T-cell (primary cell): ENCODE measurements around the gene KIAA1671. TPM values are rescaled to one million over a fixed set of nuclear protein-coding genes. Genes with fewer than 3 reads are reported as not detected.
"Not testable (repeated sequence)": the region's sequence is repeated elsewhere in the genome, so short reads cannot be mapped to it uniquely, and the experiment has no call there.

Experiments
- ATAC-seq, 4 experiments: fragments of 200-7000 bp in 3 of 4; fragments of 150-1000 bp in 1 of 4; cut with Tn5 transposase; replicated peaks in 1 of 4; 1 replicate in 3 of 4; 2 replicates in 1 of 4; pipeline ENCODE4 v1.10.0; 2021; ENCODE audit warnings: moderate library complexity in 3 of 4, mild to moderate bottlenecking in 2 of 4, moderate number of reproducible peaks in 1 of 4
- CTCF ChIA-PET, 2 donors: fragments of 300-600 bp; sonication (Branson Sonifier 250); formaldehyde crosslinking; loops; one replicate each; lab custom pipeline; 2022; ENCODE audit warnings: antibody characterized with exemption in 2 of 2; lab: Charles Lee
- POLR2A ChIA-PET, 2 donors: fragments of 300-600 bp; sonication (Branson Sonifier 250); formaldehyde crosslinking; loops; one replicate each; lab custom pipeline; 2022; ENCODE audit warnings: antibody characterized with exemption in 2 of 2; lab: Charles Lee
- DNase-seq, 35 experiments: peaks; one replicate each; pipeline versions ENCODE4 v3.0.0 to v3.0.0-alpha.2; 2013 to 2023
- H3K27ac ChIP-seq: one replicate; pipeline ENCODE4 v1.5.1; 2013; ENCODE audit warnings: low read length
- H3K27me3 ChIP-seq, 2 experiments: replicated peaks in 1 of 2; 1 replicate in 1 of 2; 2 replicates in 1 of 2; pipeline versions ENCODE4 v1.6.1 to v1.7.0; 2013; ENCODE audit warnings: low read length in 1 of 2, mixed read lengths in 1 of 2; ENCODE audit not compliant: control insufficient read depth in 2 of 2, insufficient read depth in 2 of 2; ENCODE audit errors: extremely low read depth in 1 of 2
- H3K36me3 ChIP-seq, 2 donors: 1 replicate in 1 of 2; 2 replicates in 1 of 2; pipeline versions ENCODE4 v1.6.1 to v1.7.0; 2013; ENCODE audit warnings: low read length in 1 of 2; ENCODE audit not compliant: control insufficient read depth in 2 of 2, insufficient read depth in 1 of 2; ENCODE audit errors: extremely low read depth in 1 of 2
- H3K4me1 ChIP-seq, 2 experiments: 1 replicate in 1 of 2; 2 replicates in 1 of 2; pipeline versions ENCODE4 v1.6.1 to v1.7.0; 2013; ENCODE audit warnings: low read length in 2 of 2, mixed read lengths in 1 of 2; ENCODE audit not compliant: insufficient read depth in 2 of 2, control insufficient read depth in 1 of 2; ENCODE audit errors: extremely low read depth in 1 of 2
- H3K4me3 ChIP-seq, 2 donors: 1 replicate in 1 of 2; 2 replicates in 1 of 2; pipeline versions ENCODE4 v1.5.1 to v1.7.0; 2013; ENCODE audit warnings: mild to moderate bottlenecking in 2 of 2, low read length in 1 of 2, moderate library complexity in 1 of 2; ENCODE audit not compliant: control insufficient read depth in 1 of 2; ENCODE audit errors: extremely low read depth in 1 of 2
- H3K9me3 ChIP-seq: 2 replicates; pipeline ENCODE4 v1.7.0; 2013
- H3K27ac Mint-ChIP-seq, 2 donors: one replicate each; pipeline ENCODE4 v1.8.0; 2020 to 2021; ENCODE audit warnings: mild to moderate bottlenecking in 2 of 2, mixed read lengths in 2 of 2
- H3K27me3 Mint-ChIP-seq, 2 donors: one replicate each; pipeline ENCODE4 v1.8.0; 2021 to 2022; ENCODE audit warnings: mixed read lengths in 2 of 2
- H3K36me3 Mint-ChIP-seq: one replicate; pipeline ENCODE4 v1.8.0; 2021; ENCODE audit warnings: mixed read lengths
- H3K4me1 Mint-ChIP-seq, 3 donors: one replicate each; pipeline ENCODE4 v1.8.0; 2020 to 2022; ENCODE audit warnings: mixed read lengths in 3 of 3, mild to moderate bottlenecking in 1 of 3
- H3K4me3 Mint-ChIP-seq, 3 donors: one replicate each; pipeline ENCODE4 v1.8.0; 2020 to 2022; ENCODE audit warnings: mild to moderate bottlenecking in 3 of 3, mixed read lengths in 3 of 3, moderate library complexity in 3 of 3
- H3K9me3 Mint-ChIP-seq, 3 donors: one replicate each; pipeline ENCODE4 v1.8.0; 2020 to 2022; ENCODE audit warnings: mixed read lengths in 3 of 3
- WGBS: methylation state at CpG from one replicate; pipeline ENCODE4 v1.1.5; 2013; ENCODE audit warnings: missing lambda C conversion rate; ENCODE audit not compliant: insufficient coverage; 5-methylcytosine and 5-hydroxymethylcytosine counted together
- total RNA-seq, 35 experiments: library from RNA in 6 of 35; stranded (reverse) in 6 of 35; fragments of 120-200 nt in 1 of 35; gene quantifications; one replicate each; pipeline versions ENCODE4 v1.2.1 to v1.2.4 and lab custom pipeline; 2013 to 2026

The KIAA1671 gene
- total RNA-seq, 5 donors from 2014 or later (not counting 1 experiment from before 2014, with no cell fraction given) = 5.1 to 20.3 (median 9.0) TPM

DNA sequence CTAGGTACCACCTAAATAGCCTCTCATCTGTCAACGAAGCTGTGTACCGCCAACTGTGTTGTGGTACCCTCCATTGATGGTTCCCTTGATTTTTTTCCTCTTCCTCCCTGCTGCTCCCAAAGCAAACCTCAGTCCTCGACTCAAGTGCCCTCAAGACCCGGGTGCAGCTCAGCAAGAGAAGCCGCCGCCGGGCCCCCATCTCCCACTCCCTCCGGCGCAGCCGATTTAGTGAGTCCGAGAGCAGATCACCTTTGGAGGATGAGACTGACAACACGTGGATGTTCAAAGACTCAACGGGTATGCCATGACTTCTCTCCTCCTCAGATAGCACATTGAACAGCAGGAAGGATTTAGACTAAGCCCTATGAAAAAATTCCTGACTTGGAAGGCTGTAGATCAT is 224.7 kb downstream of the KIAA1671 start:
- H3K36me3 Mint-ChIP-seq = peaks cover 23% of the 10 kb centered on the region
- 97% methylated on average over 11 of the region's 13 CpGs for WGBS
- DNase-seq (no peak), ATAC-seq (no peak)
- no peaks in the 10 kb centered on the region for H3K4me1 Mint-ChIP-seq
- no peak overlapping the region for H3K4me3 Mint-ChIP-seq
- no peak overlapping the region for H3K27ac Mint-ChIP-seq
- H3K9me3 Mint-ChIP-seq = peaks cover 4 to 8% (median 7%) of the 10 kb centered on the region in 3 donors
- H3K27me3 ChIP-seq = no peaks in the 10 kb centered on the region
- ChIA-PET CTCF (no interaction called here), POLR2A (no interaction called here)
- H3K36me3 ChIP-seq = peaks cover 6 to 27% of the 10 kb centered on the region in 2 donors
- H3K27me3 Mint-ChIP-seq = no peaks in the 10 kb centered on the region
- no peaks in the 10 kb centered on the region for H3K4me1 ChIP-seq
- no peaks in the 10 kb centered on the region for H3K9me3 ChIP-seq
- H3K27ac ChIP-seq = no peak overlapping the region
- H3K4me3 ChIP-seq = no peak overlapping the region

DNA sequence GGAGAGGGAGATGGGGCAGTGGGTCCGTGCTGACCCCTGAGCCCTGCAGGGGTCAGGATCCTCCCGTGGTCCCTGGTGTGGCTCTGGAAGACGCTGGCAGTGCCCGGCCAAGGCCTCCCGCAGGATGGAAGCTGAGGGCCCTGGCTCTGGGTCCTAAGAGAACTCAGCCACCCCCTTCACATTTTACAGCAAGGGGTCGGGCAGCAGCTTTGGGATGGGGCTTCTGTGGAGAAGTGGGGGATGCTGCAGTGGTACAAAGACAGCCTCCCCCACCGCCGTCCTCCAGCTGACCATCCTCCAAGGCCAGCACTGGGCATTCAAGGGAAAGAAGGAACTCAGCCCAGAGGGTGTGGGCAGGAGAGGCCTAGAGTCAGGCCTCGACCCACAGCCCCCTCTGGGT is 225.4 kb downstream of the KIAA1671 start:
- Histone ChIP-seq H3K36me3 (peaks cover 6 to 27% of the 10 kb centered on the region in 2 donors), H3K4me3 (no peak overlapping the region), H3K4me1 (no peaks in the 10 kb centered on the region), H3K27me3 (no peaks in the 10 kb centered on the region), H3K27ac (no peak overlapping the region), H3K9me3 (no peaks in the 10 kb centered on the region)
- H3K36me3 Mint-ChIP-seq = peaks cover 25% of the 10 kb centered on the region
- H3K27me3 Mint-ChIP-seq = no peaks in the 10 kb centered on the region
- no peak overlapping the region for H3K4me3 Mint-ChIP-seq
- peak in 1 of 4 experiments; percentile 6 for ATAC-seq
- 100% methylated on average over 2 of the region's 9 CpGs for WGBS
- no peak for DNase-seq
- peaks cover 4 to 8% (median 7%) of the 10 kb centered on the region in 3 donors for H3K9me3 Mint-ChIP-seq
- no peak overlapping the region for H3K27ac Mint-ChIP-seq
- no peaks in the 10 kb centered on the region for H3K4me1 Mint-ChIP-seq
- POLR2A ChIA-PET = no interaction called here
- CTCF ChIA-PET = interaction anchor here in 1 of 2 donors (0.6 kb wide), 1 partner anchor 1455 kb away, joined by 4 read pairs; no protein-coding TSS in a partner anchor

- Histone ChIP-seq H3K36me3 (peaks cover 6 to 27% of the 10 kb centered on the region in 2 donors), H3K4me3 (peak overlapping the region in 1 of 2 donors; percentile 41)
- DNase-seq = peak in 5 of 35 experiments; percentile 2 to 28 (median 7)
- CTCF ChIA-PET = interaction anchor here in 1 of 2 donors (0.6 kb wide), 1 partner anchor 1454 kb away, joined by 4 read pairs; no protein-coding TSS in a partner anchor
- ATAC-seq = peak; percentile 42 to 68 (median 58)
- POLR2A ChIA-PET, H3K9me3 Mint-ChIP-seq, H3K27ac ChIP-seq, H3K9me3 ChIP-seq, H3K4me1 ChIP-seq, H3K27me3 ChIP-seq, H3K4me1 Mint-ChIP-seq, H3K27me3 Mint-ChIP-seq: not testable (repeated sequence)
- 61% methylated on average over 5 of the region's 6 CpGs for WGBS
- H3K4me3 Mint-ChIP-seq = peak overlapping the region; percentile 29 to 70 (median 62)
- H3K27ac Mint-ChIP-seq = peak overlapping the region in 1 of 2 donors; percentile 69
- peaks cover 25% of the 10 kb centered on the region for H3K36me3 Mint-ChIP-seq
Observed at GRCh38 chr22:25178348-25178747, 225.8 kb downstream of the KIAA1671 start.

GRCh38 chr22:25178869-25179631 is 226.5 kb downstream of the KIAA1671 start:
- H3K9me3 Mint-ChIP-seq, H3K27me3 ChIP-seq, POLR2A ChIA-PET, H3K27ac ChIP-seq, DNase-seq, H3K9me3 ChIP-seq, H3K27ac Mint-ChIP-seq, H3K4me1 Mint-ChIP-seq, H3K4me1 ChIP-seq, H3K27me3 Mint-ChIP-seq: not testable (repeated sequence)
- Histone ChIP-seq H3K36me3 (peaks cover 6 to 25% of the 10 kb centered on the region in 2 donors), H3K4me3 (peak overlapping the region in 1 of 2 donors; percentile 38)
- Mint-ChIP-seq H3K4me3 (peak overlapping the region in 1 of 3 donors; percentile 29), H3K36me3 (peaks cover 25% of the 10 kb centered on the region)
- ATAC-seq = peak; percentile 69 to 82 (median 72)
- CTCF ChIA-PET = interaction anchor here in 1 of 2 donors (0.6 kb wide), 1 partner anchor 120 kb away, joined by 3 read pairs; no protein-coding TSS in a partner anchor
- WGBS = 94% methylated on average over 33 of the region's 63 CpGs

GRCh38 chr22:25182131-25183110 is 229.9 kb downstream of the KIAA1671 start:
- no peak overlapping the region for H3K4me3 Mint-ChIP-seq

More at GRCh38 chr22:25182131-25183110, 229.9 kb downstream of the KIAA1671 start:
- H3K36me3 Mint-ChIP-seq = peaks cover 23% of the 10 kb centered on the region
- H3K27ac ChIP-seq = no peak overlapping the region
- no peak overlapping the region for H3K27ac Mint-ChIP-seq
- H3K9me3 Mint-ChIP-seq = peaks cover 4 to 8% (median 7%) of the 10 kb centered on the region in 3 donors
- ChIA-PET POLR2A (no interaction called here), CTCF (interaction anchor here in 1 of 2 donors (0.6 kb wide), 1 partner anchor 125 kb away, joined by 6 read pairs; no protein-coding TSS in a partner anchor)
- H3K27me3 Mint-ChIP-seq = no peaks in the 10 kb centered on the region
- DNase-seq (no peak), ATAC-seq (no peak)
- H3K9me3 ChIP-seq = no peaks in the 10 kb centered on the region
- H3K4me1 Mint-ChIP-seq = no peaks in the 10 kb centered on the region
- peaks cover 3 to 17% of the 10 kb centered on the region in 2 donors for H3K36me3 ChIP-seq
- WGBS = 91% methylated on average over 5 of the region's 10 CpGs
- H3K27me3 ChIP-seq = no peaks in the 10 kb centered on the region
- no peak overlapping the region for H3K4me3 ChIP-seq
- H3K4me1 ChIP-seq = no peaks in the 10 kb centered on the region
